NCI-H82 treated with DMSO at 0.1 percent for 48 hours (cell line): ENCODE measurements around the gene WNK2.

ENCODE experiments used
- DNase-seq: peaks from one replicate; lab custom pipeline; 2025; ENCODE audit not compliant: unreplicated experiment; lab: John Stamatoyannopoulos, UW

WNK2 gene

GRCh38 chr9:93198117-93198837, 14.3 kb downstream of the WNK2 start:
- DNase-seq, result no peak

GRCh38 chr9:93198838-93199625, 15.1 kb downstream of the WNK2 start:
- no peak for DNase-seq

GRCh38 chr9:93200449-93200742, 16.5 kb downstream of the WNK2 start:
- no peak for DNase-seq

- no peak for DNase-seq
Measured at GRCh38 chr9:93200989-93201334, 17.0 kb downstream of the WNK2 start.

GRCh38 chr9:93203026-93203717, 19.2 kb downstream of the WNK2 start:
- DNase-seq, result peak; percentile 76

- no peak for DNase-seq
Measured at GRCh38 chr9:93203718-93204469, 20.0 kb downstream of the WNK2 start.

- no peak for DNase-seq
Measured at GRCh38 chr9:93204470-93205043, 20.6 kb downstream of the WNK2 start.

GRCh38 chr9:93205045-93205768, 21.3 kb downstream of the WNK2 start:
- no peak for DNase-seq

- DNase-seq, result no peak
Measured at GRCh38 chr9:93205896-93206575, 22.1 kb downstream of the WNK2 start.

- no peak for DNase-seq
Measured at GRCh38 chr9:93206576-93207155, 22.7 kb downstream of the WNK2 start.

GRCh38 chr9:93207326-93207814, 23.4 kb downstream of the WNK2 start:
- DNase-seq, result peak; percentile 22

- DNase-seq, result no peak
Measured at GRCh38 chr9:93207860-93208734, 24.2 kb downstream of the WNK2 start.

- no peak for DNase-seq
Measured at GRCh38 chr9:93209097-93209496, 25.2 kb downstream of the WNK2 start.

- DNase-seq, result no peak
Measured at GRCh38 chr9:93209576-93210323, 25.8 kb downstream of the WNK2 start.

- DNase-seq, result no peak
Measured at GRCh38 chr9:93210324-93210973, 26.5 kb downstream of the WNK2 start.

- DNase-seq, result no peak
Measured at GRCh38 chr9:93210974-93211653, 27.2 kb downstream of the WNK2 start.

GRCh38 chr9:93211654-93212001, 27.7 kb downstream of the WNK2 start:
- no peak for DNase-seq
